HepG2 (cell line): ENCODE measurements around the gene SSU72. TPM values are rescaled to one million over a fixed set of nuclear protein-coding genes. Genes with fewer than 3 reads are reported as not detected.
A peak's percentile ranks its signal among the peaks of the same experiment; 100 is the strongest.

Source experiments
- GATAD1 ChIP-seq: IDR thresholded peaks from 2 replicates; pipeline ENCODE4 v1.6.1; 2016; ENCODE audit warnings: missing genetic modification reagents, missing compliant biosample characterization
- GLI4 ChIP-seq: sonication (generic); formaldehyde crosslinking; IDR thresholded peaks from 2 replicates; pipeline ENCODE4 v1.5.1; 2020; ENCODE audit warnings: missing genetic modification reagents, mild to moderate bottlenecking, moderate library complexity, borderline replicate concordance
- GPN1 ChIP-seq: sonication (generic); formaldehyde crosslinking; IDR thresholded peaks from 2 replicates; pipeline ENCODE4 v1.5.1; 2020; ENCODE audit warnings: missing genetic modification reagents, borderline replicate concordance
- KDM2A ChIP-seq: sonication (generic); formaldehyde crosslinking; IDR thresholded peaks from 2 replicates; pipeline ENCODE4 v1.4.0; 2020; ENCODE audit warnings: low read depth, missing genetic modification reagents, borderline replicate concordance
- MAZ ChIP-seq, 2 experiments: sonication (generic) in 1 of 2; formaldehyde crosslinking in 1 of 2; IDR thresholded peaks; 2 replicates each; pipeline versions ENCODE4 v1.5.0 to v1.6.1; 2012 to 2020; ENCODE audit warnings: low read depth in 2 of 2, mild to moderate bottlenecking in 2 of 2, borderline replicate concordance in 1 of 2, improper control_type of control experiment in 1 of 2, low read length in 1 of 2, missing genetic modification reagents in 1 of 2, moderate library complexity in 1 of 2
- NFE2L2 ChIP-seq: fragments of 150-350 bp; IDR thresholded peaks from 2 replicates; pipeline ENCODE4 v1.6.1; 2014; ENCODE audit warnings: low read length
- REPIN1 ChIP-seq: sonication (generic); formaldehyde crosslinking; IDR thresholded peaks from 2 replicates; pipeline ENCODE4 v1.8.0; 2022; ENCODE audit warnings: missing genetic modification reagents, low read depth, mild to moderate bottlenecking, borderline replicate concordance
- TAF1 ChIP-seq: sonication (generic); formaldehyde crosslinking; IDR thresholded peaks from 2 replicates; pipeline ENCODE4 v1.4.0; 2020; ENCODE audit warnings: missing genetic modification reagents
- ZMYM4 ChIP-seq: sonication (generic); formaldehyde crosslinking; IDR thresholded peaks from 2 replicates; pipeline ENCODE4 v1.8.1; 2023; ENCODE audit warnings: mild to moderate bottlenecking, missing genetic modification reagents
- ZNF382 ChIP-seq: sonication (generic); formaldehyde crosslinking; IDR thresholded peaks from 2 replicates; pipeline ENCODE4 v1.5.0; 2020; ENCODE audit warnings: missing genetic modification reagents, mild to moderate bottlenecking, borderline replicate concordance
- ZNF496 ChIP-seq: sonication (generic); formaldehyde crosslinking; IDR thresholded peaks from 2 replicates; pipeline ENCODE4 v1.8.1; 2023; ENCODE audit warnings: mild to moderate bottlenecking, moderate library complexity, missing genetic modification reagents; ENCODE audit not compliant: insufficient replicate concordance
- ZNF501 ChIP-seq: sonication (generic); formaldehyde crosslinking; IDR thresholded peaks from 2 replicates; pipeline ENCODE4 v1.5.1; 2020; ENCODE audit warnings: mild to moderate bottlenecking, moderate library complexity, missing genetic modification reagents
- ZNF75D ChIP-seq: sonication (generic); formaldehyde crosslinking; IDR thresholded peaks from 2 replicates; pipeline ENCODE4 v1.8.1; 2023; ENCODE audit warnings: missing genetic modification reagents, mild to moderate bottlenecking, borderline replicate concordance
- ZNF83 ChIP-seq: sonication (generic); formaldehyde crosslinking; IDR thresholded peaks from 2 replicates; pipeline ENCODE4 v1.4.0; 2020; ENCODE audit warnings: missing genetic modification reagents, mild to moderate bottlenecking, borderline replicate concordance
- ZNF841 ChIP-seq: sonication (generic); formaldehyde crosslinking; IDR thresholded peaks from 2 replicates; pipeline ENCODE4 v1.8.1; 2023; ENCODE audit warnings: missing genetic modification reagents, borderline replicate concordance
- polyA plus RNA-seq, 8 experiments: library from polyadenylated mRNA; depleted of rRNA in 3 of 8; stranded (reverse) in 7 of 8; unstranded in 1 of 8; fragments of >200 nt; fragmentation: Illumina TruSeq in 4 of 8; extraction: Trizol in 4 of 8; gene quantifications; 2 replicates each; pipeline versions ENCODE4 v1.2.1 to v1.2.3, GENCODE V29; 2011 to 2016; ENCODE audit warnings: low read depth in 4 of 8, missing spikeins in 1 of 8, mixed read lengths in 1 of 8; ENCODE audit not compliant: insufficient read depth in 1 of 8
- total RNA-seq, 5 experiments: library from RNA; depleted of rRNA; stranded (reverse); fragments of >200 nt; fragmentation: Illumina TruSeq; extraction: Trizol; gene quantifications; 2 replicates each; pipeline ENCODE4 v1.2.3, GENCODE V29; 2016; ENCODE audit warnings: low read depth in 1 of 5
- TF ChIP-seq, protein P1 (sequence below): sonication (generic); formaldehyde crosslinking; IDR thresholded peaks from 2 replicates; pipeline ENCODE4 v1.4.0; 2020; ENCODE audit warnings: missing genetic modification reagents
- TF ChIP-seq, protein P2 (sequence below): sonication (generic); formaldehyde crosslinking; IDR thresholded peaks from 2 replicates; pipeline ENCODE4 v1.4.0; 2020; ENCODE audit warnings: missing genetic modification reagents
- TF ChIP-seq, protein P3 (sequence below): sonication (generic); formaldehyde crosslinking; IDR thresholded peaks from 2 replicates; pipeline ENCODE4 v1.5.1; 2020; ENCODE audit warnings: mild to moderate bottlenecking, missing genetic modification reagents, moderate library complexity
- TF ChIP-seq, protein P4 (sequence below): sonication (generic); formaldehyde crosslinking; IDR thresholded peaks from 2 replicates; pipeline ENCODE4 v1.4.0; 2020; ENCODE audit warnings: missing genetic modification reagents, borderline replicate concordance

SSU72 gene
- total and polyA plus RNA-seq, 2 of the 13 experiments (the other 11 are each of a cell fraction or from before 2014, with no cell fraction given), result 42.8 to 67.1 TPM

- TF ChIP-seq ZNF75D (CRISPR knock-in tag) (no peak), NFE2L2 (no peak), ZNF382 (CRISPR knock-in tag) (no peak), ZNF501 (CRISPR knock-in tag) (peak; percentile 76), GPN1 (no peak), ZNF841 (no peak), ZNF496 (CRISPR knock-in tag) (no peak), MAZ (IDR thresholded peaks at IDR 0.05; ENCODE audit: borderline replicate concordance, low read depth, low read length) (no peak), MAZ (CRISPR knock-in tag; IDR thresholded peaks at IDR 0.05; ENCODE audit: low read depth) (no peak; the same call in none of the 2 replicates), REPIN1 (CRISPR knock-in tag) (peak; percentile 67), KDM2A (CRISPR knock-in tag) (peak; percentile 93), ZNF83 (no peak), TAF1 (CRISPR knock-in tag) (peak; percentile 68), ZMYM4 (peak; percentile 68; the same call in 1 of the 2 replicates), GLI4 (no peak), GATAD1 (CRISPR knock-in tag) (peak; percentile 99)
- TF ChIP-seq, protein P1, sequence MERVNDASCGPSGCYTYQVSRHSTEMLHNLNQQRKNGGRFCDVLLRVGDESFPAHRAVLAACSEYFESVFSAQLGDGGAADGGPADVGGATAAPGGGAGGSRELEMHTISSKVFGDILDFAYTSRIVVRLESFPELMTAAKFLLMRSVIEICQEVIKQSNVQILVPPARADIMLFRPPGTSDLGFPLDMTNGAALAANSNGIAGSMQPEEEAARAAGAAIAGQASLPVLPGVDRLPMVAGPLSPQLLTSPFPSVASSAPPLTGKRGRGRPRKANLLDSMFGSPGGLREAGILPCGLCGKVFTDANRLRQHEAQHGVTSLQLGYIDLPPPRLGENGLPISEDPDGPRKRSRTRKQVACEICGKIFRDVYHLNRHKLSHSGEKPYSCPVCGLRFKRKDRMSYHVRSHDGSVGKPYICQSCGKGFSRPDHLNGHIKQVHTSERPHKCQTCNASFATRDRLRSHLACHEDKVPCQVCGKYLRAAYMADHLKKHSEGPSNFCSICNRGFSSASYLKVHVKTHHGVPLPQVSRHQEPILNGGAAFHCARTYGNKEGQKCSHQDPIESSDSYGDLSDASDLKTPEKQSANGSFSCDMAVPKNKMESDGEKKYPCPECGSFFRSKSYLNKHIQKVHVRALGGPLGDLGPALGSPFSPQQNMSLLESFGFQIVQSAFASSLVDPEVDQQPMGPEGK (CRISPR knock-in tag), result no peak
- TF ChIP-seq, protein P2, sequence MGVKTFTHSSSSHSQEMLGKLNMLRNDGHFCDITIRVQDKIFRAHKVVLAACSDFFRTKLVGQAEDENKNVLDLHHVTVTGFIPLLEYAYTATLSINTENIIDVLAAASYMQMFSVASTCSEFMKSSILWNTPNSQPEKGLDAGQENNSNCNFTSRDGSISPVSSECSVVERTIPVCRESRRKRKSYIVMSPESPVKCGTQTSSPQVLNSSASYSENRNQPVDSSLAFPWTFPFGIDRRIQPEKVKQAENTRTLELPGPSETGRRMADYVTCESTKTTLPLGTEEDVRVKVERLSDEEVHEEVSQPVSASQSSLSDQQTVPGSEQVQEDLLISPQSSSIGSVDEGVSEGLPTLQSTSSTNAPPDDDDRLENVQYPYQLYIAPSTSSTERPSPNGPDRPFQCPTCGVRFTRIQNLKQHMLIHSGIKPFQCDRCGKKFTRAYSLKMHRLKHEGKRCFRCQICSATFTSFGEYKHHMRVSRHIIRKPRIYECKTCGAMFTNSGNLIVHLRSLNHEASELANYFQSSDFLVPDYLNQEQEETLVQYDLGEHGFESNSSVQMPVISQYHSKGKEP, result no peak
- TF ChIP-seq, protein P3, sequence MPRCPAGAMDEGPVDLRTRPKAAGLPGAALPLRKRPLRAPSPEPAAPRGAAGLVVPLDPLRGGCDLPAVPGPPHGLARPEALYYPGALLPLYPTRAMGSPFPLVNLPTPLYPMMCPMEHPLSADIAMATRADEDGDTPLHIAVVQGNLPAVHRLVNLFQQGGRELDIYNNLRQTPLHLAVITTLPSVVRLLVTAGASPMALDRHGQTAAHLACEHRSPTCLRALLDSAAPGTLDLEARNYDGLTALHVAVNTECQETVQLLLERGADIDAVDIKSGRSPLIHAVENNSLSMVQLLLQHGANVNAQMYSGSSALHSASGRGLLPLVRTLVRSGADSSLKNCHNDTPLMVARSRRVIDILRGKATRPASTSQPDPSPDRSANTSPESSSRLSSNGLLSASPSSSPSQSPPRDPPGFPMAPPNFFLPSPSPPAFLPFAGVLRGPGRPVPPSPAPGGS (CRISPR knock-in tag), result peak; percentile 61; the same call in 1 of the 2 replicates
- TF ChIP-seq, protein P4, sequence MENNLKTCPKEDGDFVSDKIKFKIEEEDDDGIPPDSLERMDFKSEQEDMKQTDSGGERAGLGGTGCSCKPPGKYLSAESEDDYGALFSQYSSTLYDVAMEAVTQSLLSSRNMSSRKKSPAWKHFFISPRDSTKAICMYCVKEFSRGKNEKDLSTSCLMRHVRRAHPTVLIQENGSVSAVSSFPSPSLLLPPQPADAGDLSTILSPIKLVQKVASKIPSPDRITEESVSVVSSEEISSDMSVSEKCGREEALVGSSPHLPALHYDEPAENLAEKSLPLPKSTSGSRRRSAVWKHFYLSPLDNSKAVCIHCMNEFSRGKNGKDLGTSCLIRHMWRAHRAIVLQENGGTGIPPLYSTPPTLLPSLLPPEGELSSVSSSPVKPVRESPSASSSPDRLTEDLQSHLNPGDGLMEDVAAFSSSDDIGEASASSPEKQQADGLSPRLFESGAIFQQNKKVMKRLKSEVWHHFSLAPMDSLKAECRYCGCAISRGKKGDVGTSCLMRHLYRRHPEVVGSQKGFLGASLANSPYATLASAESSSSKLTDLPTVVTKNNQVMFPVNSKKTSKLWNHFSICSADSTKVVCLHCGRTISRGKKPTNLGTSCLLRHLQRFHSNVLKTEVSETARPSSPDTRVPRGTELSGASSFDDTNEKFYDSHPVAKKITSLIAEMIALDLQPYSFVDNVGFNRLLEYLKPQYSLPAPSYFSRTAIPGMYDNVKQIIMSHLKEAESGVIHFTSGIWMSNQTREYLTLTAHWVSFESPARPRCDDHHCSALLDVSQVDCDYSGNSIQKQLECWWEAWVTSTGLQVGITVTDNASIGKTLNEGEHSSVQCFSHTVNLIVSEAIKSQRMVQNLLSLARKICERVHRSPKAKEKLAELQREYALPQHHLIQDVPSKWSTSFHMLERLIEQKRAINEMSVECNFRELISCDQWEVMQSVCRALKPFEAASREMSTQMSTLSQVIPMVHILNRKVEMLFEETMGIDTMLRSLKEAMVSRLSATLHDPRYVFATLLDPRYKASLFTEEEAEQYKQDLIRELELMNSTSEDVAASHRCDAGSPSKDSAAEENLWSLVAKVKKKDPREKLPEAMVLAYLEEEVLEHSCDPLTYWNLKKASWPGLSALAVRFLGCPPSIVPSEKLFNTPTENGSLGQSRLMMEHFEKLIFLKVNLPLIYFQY (CRISPR knock-in tag), result no peak
These were observed 63.0 kb downstream of the SSU72 start, which contains the start of gene ATAD3A (continued) for GRCh38 chr1:1511533-1512285.
